ENCODE results near the gene PAK2.
"Not testable (repeated sequence)": the region's sequence is repeated elsewhere in the genome, so short reads cannot be mapped to it uniquely, and the experiment has no call there.

PAK2 gene

GRCh38 chr3:196735751-196736150, 3.9 kb upstream of the PAK2 start:
- Histone ChIP-seq H3K27ac (no peak overlapping the region), H4K20me1 (peaks cover 7% of the 10 kb centered on the region; the same call in 1 of the 2 replicates), H3K9ac (no peak overlapping the region), H3K4me1 (0 out of 2 replicates have a peak, but pooled peaks cover 4% of the 10 kb centered on the region), H3K36me3 (peaks cover 39% of the 10 kb centered on the region), H3K4me3 (no peak overlapping the region), H3K27me3 (no peaks in the 10 kb centered on the region), H3K9me3 (no peaks in the 10 kb centered on the region), H3K4me2 (no peak overlapping the region)
- TF ChIP-seq Cebpa-rat (IDR thresholded peaks at IDR 0.05) = no peak

- H3K36me3 ChIP-seq = peaks cover 28% of the 10 kb centered on the region
- H3K27me3 ChIP-seq = no peaks in the 10 kb centered on the region
- no peak overlapping the region for H3K9ac ChIP-seq
- no peak overlapping the region for H3K4me2 ChIP-seq
- no peak for TF ChIP-seq Cebpa-rat (IDR thresholded peaks at IDR 0.05)
- no peak overlapping the region for H3K27ac ChIP-seq
- no peaks in the 10 kb centered on the region for H3K9me3 ChIP-seq
- peaks cover 18% of the 10 kb centered on the region for H4K20me1 ChIP-seq
- peaks cover 9% of the 10 kb centered on the region for H3K4me1 ChIP-seq
- H3K4me3 ChIP-seq = no peak overlapping the region
Observed at GRCh38 chr3:196736670-196737374, 2.8 kb upstream of the PAK2 start.

GRCh38 chr3:196737655-196738054, 2.0 kb upstream of the PAK2 start:
- no peak for TF ChIP-seq Cebpa-rat (IDR thresholded peaks at IDR 0.05)
- Histone ChIP-seq H3K4me2 (no peak overlapping the region), H3K9me3 (no peaks in the 10 kb centered on the region), H3K27me3 (no peaks in the 10 kb centered on the region), H3K4me1 (peaks cover 14% of the 10 kb centered on the region), H3K4me3 (no peak overlapping the region), H3K27ac (no peak overlapping the region), H3K9ac (no peak overlapping the region), H3K36me3 (peaks cover 30% of the 10 kb centered on the region), H4K20me1 (peaks cover 26% of the 10 kb centered on the region)

GRCh38 chr3:196740481-196741248, 1.0 kb downstream of the PAK2 start:
- Histone ChIP-seq H3K36me3 (peaks cover 28% of the 10 kb centered on the region), H3K4me3 (peak overlapping the region; percentile 81), H3K9ac (peak overlapping the region; percentile 95), H3K9me3 (peaks cover 7% of the 10 kb centered on the region), H3K27me3 (no peaks in the 10 kb centered on the region), H4K20me1 (peaks cover 56% of the 10 kb centered on the region), H3K27ac (peak overlapping the region; percentile 94), H3K4me2 (peak overlapping the region; percentile 85), H3K4me1 (peaks cover 14% of the 10 kb centered on the region)
- TF ChIP-seq Cebpa-rat (IDR thresholded peaks at IDR 0.05) = no peak

- Histone ChIP-seq H3K9ac (peak overlapping the region; percentile 95), H3K27ac (peak overlapping the region; percentile 94)
Observed at GRCh38 chr3:196741249-196741889, 1.7 kb downstream of the PAK2 start.

GRCh38 chr3:196743569-196743968, 3.9 kb downstream of the PAK2 start:
- H3K27ac ChIP-seq, H3K4me2 ChIP-seq, H3K9ac ChIP-seq, H3K4me3 ChIP-seq, H3K27me3 ChIP-seq: not testable (repeated sequence)
- Histone ChIP-seq H3K9me3 (peaks cover 33% of the 10 kb centered on the region), H3K4me1 (peaks cover 14% of the 10 kb centered on the region), H3K36me3 (peaks cover 46% of the 10 kb centered on the region), H4K20me1 (peaks cover 85% of the 10 kb centered on the region)

More at GRCh38 chr3:196741249-196741889, 1.7 kb downstream of the PAK2 start:
- Histone ChIP-seq H3K27me3 (no peaks in the 10 kb centered on the region), H3K9me3 (peaks cover 14% of the 10 kb centered on the region), H3K36me3 (peaks cover 29% of the 10 kb centered on the region), H4K20me1 (peaks cover 63% of the 10 kb centered on the region), H3K4me2 (peak overlapping the region; percentile 85), H3K4me1 (peaks cover 14% of the 10 kb centered on the region), H3K4me3 (peak overlapping the region; percentile 81)
- TF ChIP-seq Cebpa-rat (IDR thresholded peaks at IDR 0.05) = no peak

- Histone ChIP-seq H3K4me3 (no peak overlapping the region), H3K27me3 (no peaks in the 10 kb centered on the region), H3K9ac (no peak overlapping the region), H3K36me3 (peaks cover 84% of the 10 kb centered on the region), H4K20me1 (peaks cover 87% of the 10 kb centered on the region), H3K4me1 (no peaks in the 10 kb centered on the region), H3K27ac (no peak overlapping the region), H3K9me3 (peaks cover 74% of the 10 kb centered on the region), H3K4me2 (no peak overlapping the region)
- TF ChIP-seq Cebpa-rat (IDR thresholded peaks at IDR 0.05) = no peak
Observed at GRCh38 chr3:196749125-196749524, 9.5 kb downstream of the PAK2 start.

GRCh38 chr3:196753201-196753600, 13.5 kb downstream of the PAK2 start:
- Histone ChIP-seq H3K9ac (no peak overlapping the region), H3K4me1 (no peaks in the 10 kb centered on the region), H3K4me2 (no peak overlapping the region), H3K27me3 (no peaks in the 10 kb centered on the region), H3K9me3 (peaks cover 85% of the 10 kb centered on the region), H3K36me3 (peaks cover 94% of the 10 kb centered on the region), H3K4me3 (no peak overlapping the region), H4K20me1 (peaks cover 70% of the 10 kb centered on the region), H3K27ac (no peak overlapping the region)
- no peak for TF ChIP-seq Cebpa-rat (IDR thresholded peaks at IDR 0.05)

GRCh38 chr3:196754091-196754981, 14.7 kb downstream of the PAK2 start:
- TF ChIP-seq Cebpa-rat (IDR thresholded peaks at IDR 0.05) = no peak
- Histone ChIP-seq H3K27ac (no peak overlapping the region), H3K4me3 (no peak overlapping the region), H3K36me3 (peaks cover 94% of the 10 kb centered on the region), H3K4me1 (no peaks in the 10 kb centered on the region), H3K9me3 (peaks cover 85% of the 10 kb centered on the region), H4K20me1 (peaks cover 70% of the 10 kb centered on the region), H3K27me3 (no peaks in the 10 kb centered on the region), H3K9ac (no peak overlapping the region), H3K4me2 (no peak overlapping the region)
